ENCODE results near the gene KIF15.
"Not testable (repeated sequence)": the region's sequence is repeated elsewhere in the genome, so short reads cannot be mapped to it uniquely, and the experiment has no call there.

Gene KIF15

DNA sequence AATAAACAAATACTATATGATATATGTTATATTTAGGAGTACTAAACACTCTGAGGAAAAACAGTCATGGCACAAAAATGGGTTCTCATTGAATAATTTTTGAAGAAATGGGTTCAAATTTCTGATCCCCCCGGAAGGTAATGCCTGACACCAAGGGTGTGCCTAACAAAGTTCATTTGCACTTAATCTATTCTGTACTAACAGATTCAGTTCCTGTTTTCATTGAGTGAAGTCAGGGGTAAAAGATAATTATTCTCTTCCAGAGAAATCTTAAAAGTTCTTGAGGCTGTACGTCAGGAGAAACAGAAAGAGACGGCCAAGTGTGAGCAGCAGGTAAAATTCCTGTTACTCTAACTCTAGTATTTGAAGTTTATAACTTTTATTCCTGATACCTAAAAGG, 65.6 kb downstream of the KIF15 start:
- no peak for DNase-seq (ENCODE audit: low read depth in 2 of 2)

DNA sequence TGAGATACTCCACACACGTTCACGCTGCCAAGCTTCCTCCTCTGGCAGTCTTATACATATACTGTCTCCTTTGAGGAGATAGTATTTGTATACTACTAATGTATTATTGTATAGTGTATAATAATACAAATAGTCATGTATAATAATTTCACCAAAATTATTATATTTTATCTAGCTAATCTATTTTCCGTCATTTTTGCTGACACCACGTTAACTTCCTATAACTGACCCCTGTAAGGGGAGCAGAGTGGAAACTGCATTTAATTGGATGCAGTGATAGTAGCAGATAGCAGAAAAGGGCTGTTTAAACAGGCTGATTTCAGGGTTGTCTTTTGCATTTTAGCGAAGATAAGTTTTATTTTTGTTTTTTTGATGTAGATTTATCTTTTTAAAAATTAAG, 69.6 kb downstream of the KIF15 start:
- no peak for DNase-seq (ENCODE audit: low read depth in 2 of 2)

DNA sequence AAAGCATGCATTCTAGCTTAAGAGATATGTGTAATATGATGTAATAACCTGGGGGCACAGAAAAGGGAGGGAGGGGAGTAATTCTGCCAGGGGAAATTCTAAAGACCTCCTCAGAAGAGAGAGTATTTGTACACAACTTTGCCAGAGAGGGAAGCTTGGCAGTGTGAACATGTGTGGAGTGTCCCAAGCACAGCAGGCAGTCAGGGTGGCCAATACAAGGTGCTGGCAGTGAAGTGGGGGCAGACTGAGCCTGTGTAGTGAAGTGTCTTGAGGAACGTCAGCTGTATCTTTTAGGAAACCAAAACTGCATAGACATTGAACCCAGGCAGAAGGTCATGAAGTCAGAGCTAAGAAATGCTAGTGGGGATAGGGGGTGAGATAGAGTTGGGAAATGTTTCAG, 70.4 kb downstream of the KIF15 start:
- no peak for DNase-seq (ENCODE audit: low read depth in 2 of 2)

DNA sequence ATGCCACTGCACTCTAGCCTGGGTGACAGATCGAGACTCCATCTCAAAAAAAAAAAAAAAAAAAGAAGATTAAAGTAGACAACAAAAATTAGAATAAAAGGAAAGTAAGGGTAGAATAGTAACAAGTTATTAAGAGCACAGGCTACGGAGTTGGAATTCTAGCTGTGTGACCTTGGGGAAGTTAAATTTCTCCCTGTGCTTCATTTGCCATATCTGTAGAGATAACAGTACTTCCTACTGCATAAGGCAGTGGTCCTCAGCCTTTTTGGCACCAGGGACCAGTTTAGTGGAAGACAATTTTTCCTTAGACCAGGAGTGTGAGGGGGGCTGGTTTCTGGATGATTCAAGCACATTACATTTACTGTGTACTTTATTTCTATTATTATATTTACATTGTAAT, 71.4 kb downstream of the KIF15 start:
- no peak for DNase-seq (ENCODE audit: low read depth in 2 of 2)

DNA sequence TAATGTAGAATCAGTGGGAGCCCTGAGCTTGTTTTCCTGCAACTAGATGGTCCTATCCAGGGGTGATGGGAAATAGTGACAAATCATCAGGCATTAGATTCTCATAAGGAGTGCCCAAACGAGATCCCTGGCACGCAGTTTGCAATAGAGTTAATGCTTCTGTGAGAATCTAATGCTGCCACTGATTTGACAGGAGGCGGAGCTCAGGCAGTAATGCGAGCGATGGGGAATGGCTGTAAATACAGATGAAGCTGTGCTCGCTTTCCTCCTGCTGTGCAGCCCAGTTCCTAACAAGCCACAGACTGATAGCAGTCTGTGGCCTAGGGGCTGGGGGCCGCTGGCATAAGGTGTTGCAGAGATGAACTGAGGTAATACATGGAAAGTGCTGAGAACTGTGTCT, 71.8 kb downstream of the KIF15 start:
- no peak for DNase-seq (ENCODE audit: low read depth in 2 of 2)

DNA sequence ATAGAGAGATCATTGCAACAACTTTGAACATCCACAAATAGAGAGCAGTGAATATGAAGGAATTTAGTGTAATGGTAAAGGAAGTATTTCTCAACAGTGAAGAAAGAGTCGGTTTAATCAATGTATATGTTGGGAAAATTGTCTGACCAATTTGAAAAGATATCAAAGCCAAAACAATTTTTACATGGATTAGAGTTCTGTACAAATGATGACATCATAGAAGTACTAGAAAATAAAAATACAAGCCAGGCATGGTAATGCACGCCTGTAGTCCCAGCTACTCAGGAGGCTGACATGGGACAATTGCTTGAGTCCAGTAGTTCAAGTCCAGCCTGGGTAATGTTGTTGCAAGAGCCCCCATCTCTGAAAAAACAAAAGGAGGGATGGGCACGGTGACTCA, 74.1 kb downstream of the KIF15 start:
- no peak for DNase-seq (ENCODE audit: low read depth in 2 of 2)

DNA sequence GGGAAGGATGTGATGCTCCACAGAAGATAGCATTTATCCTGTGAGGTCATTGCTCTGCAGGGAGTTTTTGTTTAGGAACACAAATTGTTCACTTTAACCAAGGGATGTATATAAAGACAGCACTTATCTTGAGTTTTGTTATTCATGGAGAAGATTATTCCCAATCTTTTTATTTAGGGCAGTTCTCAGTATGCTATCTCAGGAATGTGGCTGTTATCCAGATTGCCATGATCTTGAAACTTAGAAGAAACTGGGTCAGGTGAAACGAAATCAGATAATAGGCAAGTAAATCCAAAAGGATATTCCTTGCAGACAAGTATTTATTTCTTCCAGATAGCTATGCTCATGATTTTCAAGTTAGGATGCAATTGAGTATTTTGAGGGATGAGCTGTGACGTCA, 80.8 kb downstream of the KIF15 start:
- no peak for DNase-seq (ENCODE audit: low read depth in 2 of 2)

DNA sequence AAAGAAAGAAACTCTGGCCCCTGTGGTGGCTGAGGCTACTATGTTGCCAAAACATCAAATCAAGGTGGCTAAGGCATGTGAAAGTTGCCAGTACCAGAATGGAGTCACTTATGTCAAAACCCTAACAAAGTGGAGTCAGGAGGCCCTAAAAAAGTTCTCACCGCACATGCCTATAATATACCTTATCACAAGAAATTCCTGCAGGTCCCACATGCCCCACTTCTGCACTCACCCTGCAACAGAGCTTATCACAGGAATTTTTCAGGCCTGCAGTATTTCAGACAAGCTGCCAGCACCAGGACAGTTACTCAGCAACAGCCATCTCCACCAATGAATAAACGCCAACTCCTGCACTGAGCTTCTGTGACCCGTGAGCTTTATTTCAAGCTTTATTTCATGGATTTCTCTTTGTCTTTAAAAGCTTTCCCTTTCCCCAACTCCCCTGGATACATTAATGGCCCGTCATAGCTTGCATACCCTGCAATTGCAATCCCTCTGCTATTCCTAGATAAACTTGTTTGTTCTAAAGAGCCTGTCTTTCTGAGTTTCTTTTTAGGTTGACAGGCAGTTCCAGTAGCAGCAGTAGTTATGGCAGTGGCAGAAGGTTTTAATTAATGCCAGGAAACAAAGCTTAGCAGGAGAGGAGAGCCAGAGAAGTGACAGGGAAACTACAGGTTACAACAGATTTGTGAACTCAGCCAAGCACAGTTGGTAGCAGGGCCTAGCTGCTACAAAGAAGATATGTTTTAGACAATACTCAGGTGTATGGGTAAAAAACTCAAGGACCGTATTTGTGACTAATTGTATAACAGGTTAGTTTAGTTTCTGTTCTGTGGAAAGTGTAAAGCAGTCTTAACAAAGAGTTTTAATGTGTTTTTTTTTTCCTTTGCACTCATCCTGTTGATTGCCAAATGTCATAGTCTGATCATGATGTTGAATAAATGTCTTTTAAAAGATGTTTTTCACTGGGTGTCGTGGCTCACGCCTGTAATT, 84.2 kb downstream of the KIF15 start:
- DNase-seq (ENCODE audit: low read depth in 2 of 2) = no peak

DNA sequence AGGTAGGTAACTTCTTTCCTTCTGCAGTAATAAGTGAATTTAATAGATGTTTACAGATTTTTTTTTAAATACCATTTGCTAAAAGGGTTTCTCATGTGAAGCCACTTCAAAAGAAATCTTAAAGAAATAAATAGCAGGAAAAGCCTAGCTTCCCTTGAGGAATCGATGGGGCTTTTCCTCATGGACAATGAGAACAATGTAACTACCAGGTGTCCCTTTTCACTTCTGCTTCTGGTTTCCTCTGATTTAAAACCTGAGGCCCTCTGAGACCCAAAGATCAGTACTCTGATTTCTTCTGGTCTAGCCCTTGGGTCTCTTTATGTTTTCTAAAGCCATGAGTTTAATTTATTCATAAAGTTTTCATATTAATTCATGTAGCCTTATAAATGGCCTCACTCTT, 87.0 kb downstream of the KIF15 start:
- DNase-seq (ENCODE audit: low read depth in 2 of 2) = no peak

DNA sequence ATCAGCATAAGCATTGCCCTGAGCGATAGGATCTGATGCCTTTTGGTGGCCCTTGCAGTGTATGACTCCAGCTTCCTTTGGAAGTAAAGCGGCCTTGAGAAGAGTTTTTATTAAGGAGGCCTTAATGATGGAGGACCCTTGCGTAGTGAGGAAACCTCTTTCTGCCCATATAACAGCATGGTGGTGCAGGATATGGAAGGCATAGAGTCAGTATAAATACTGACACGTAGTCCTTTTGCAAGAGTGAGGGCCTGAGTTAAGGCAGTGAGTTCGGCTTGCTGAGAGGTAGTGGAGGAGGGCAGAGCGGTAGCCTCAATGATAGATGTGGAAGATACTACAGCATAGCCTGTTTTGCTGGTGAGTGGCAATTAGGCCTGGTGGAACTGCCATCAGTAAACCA, 95.1 kb downstream of the KIF15 start:
- not testable (repeated sequence) for DNase-seq (ENCODE audit: low read depth in 2 of 2)

DNA sequence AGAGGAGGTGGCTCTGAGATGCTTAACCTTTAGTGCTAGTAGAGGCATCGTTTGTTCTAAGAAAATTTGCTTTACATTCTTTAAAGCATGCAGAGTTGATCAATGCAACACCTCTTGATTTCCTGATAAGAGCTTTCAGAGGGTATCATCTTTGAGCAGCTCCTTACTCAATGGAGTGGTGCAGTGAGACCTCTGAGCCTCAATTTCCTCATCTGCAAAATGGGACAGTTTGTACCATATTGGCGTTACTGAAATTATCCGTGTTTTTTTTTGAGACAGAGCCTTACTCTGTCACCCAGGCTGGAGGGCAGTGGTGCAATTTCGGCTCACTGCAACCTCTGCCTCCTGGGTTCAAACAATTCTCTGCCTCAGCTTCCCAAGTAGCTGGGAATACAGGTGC, 98.5 kb downstream of the KIF15 start:
- DNase-seq (ENCODE audit: low read depth in 2 of 2) = no peak

DNA sequence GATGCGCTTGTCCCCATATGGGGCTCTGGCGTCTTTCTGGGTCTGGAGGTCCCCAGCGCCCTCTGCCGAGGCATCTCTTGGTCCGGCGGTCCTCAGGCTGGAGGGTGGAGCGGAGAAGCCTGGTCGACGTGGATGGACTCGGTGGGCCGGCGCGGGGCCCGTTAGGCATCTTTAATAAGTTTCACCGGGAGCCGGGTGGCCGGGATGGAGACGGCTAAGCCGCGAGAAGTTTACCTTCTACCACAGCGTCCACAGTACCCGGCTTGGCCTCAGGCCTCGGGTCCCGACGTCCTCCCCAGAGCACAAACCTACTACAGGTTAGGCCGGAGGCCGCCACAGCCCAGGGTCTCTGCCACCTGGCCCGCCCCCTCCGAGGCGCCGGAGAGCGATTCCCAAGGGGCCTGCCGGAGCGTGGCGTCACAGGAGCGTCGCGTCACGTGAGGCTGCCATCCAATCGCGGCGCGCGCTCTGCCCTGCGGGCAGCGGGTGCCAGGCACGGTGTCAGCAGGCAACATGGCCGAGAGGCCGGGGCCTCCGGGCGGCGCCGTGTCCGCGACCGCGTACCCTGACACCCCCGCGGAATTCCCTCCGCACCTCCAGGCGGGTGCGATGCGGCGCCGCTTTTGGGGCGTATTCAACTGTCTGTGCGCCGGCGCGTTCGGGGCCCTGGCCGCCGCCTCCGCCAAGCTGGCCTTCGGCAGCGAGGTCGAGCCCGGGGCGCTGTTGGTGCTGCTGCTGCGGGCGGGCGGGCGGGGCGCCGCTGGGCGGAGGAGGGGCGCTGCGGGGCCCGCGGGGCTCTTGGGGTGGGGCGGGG, 100.0 kb downstream of the KIF15 start, which contains the start of gene TMEM42:
TSS of gene TMEM42 (plus strand) at position 501 of the 814 bp plus-strand sequence. CDS start at position 514, 13 bp downstream.
- peak; percentile 71 to 80 for DNase-seq (ENCODE audit: low read depth in 2 of 2)

DNA sequence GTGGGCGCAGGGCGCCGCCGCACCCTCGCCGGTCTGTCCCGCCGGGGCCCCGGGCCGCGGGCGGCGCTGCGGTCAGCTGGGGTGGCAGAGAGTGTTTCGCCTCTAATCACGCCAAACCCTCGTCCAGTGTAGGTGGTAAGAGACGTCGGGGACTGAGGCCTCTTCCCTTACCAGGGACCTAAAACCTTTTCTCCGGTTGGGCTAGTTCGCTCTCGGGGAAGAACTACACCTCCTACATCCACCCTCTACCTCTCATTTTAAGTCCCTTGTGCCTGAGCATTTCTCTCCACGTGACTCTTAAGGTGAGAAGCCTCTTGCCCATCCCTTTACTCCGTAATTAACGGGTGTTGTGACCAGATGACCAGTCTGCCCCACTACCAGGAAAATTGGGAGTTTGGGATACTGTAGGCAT, 100.6 kb downstream of the KIF15 start:
- no peak for DNase-seq (ENCODE audit: low read depth in 2 of 2)

DNA sequence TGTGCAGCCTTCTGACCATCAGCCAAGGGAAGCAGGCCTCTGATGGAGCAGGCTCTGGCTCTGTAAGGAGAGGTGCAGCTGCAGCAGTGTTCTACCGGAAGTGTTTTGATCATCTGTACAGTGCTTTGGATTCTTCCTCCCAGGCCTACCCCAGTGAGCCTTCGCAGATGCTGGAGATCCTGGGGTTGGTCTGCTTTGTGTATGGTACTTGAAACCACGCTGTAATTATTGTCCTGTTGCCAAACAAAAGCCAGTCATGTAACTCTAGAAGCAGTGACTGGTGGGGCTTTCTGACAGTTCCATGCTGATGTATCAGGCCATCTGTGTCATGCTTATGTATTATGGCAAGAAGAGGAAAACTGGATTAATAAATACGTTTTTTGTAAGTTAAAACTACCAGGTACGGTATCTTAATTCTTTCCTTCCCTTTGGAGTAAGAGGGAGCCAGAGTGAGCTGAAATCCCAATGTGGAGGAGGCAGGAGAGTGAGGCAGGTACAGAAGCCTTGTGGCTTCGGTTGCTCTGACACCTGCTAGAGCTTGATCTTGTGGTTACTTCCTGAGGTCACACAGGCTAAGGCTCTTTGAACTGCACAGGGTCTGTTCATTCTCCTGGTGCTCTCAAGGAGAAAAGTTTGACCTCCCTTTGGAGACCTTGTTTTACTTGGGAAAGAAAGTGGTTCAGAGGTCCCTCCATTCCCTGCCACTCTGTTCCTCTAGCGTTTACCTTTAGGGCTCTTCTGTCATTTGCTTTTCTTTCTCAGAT, 103.9 kb downstream of the KIF15 start:
- no peak for DNase-seq (ENCODE audit: low read depth in 2 of 2)

DNA sequence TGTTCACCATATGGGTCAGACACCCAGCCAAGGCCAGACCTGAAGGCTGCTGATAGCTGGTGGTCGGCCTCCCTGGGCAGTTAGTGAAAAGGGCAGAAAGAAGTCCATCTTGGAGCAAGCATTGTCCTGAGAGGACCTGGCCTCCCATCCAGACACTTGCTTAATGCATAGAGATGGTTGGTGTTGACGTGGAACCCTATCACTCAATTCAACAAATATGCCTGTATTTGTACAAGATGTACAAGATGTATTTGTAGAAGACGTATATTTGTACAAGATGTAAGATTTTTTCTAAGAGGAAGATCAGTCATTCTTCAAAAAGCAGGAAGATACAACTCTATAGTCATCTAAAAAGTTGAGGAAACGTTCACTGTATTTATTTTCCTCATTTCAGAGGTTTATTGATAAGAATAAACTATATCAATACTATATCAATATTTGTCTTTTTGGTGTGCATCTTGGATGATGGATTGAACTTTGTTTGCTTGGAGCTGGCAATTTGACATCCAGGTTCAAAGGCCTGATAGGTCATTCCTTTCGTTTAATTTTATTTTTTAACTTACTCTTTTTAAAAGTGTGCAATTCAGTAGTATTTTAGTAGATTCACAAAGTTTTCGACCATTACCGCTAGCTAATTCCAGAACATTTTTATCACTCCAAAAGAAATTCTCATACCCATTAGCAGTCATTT, 106.0 kb downstream of the KIF15 start:
- no peak for DNase-seq (ENCODE audit: low read depth in 2 of 2)

DNA sequence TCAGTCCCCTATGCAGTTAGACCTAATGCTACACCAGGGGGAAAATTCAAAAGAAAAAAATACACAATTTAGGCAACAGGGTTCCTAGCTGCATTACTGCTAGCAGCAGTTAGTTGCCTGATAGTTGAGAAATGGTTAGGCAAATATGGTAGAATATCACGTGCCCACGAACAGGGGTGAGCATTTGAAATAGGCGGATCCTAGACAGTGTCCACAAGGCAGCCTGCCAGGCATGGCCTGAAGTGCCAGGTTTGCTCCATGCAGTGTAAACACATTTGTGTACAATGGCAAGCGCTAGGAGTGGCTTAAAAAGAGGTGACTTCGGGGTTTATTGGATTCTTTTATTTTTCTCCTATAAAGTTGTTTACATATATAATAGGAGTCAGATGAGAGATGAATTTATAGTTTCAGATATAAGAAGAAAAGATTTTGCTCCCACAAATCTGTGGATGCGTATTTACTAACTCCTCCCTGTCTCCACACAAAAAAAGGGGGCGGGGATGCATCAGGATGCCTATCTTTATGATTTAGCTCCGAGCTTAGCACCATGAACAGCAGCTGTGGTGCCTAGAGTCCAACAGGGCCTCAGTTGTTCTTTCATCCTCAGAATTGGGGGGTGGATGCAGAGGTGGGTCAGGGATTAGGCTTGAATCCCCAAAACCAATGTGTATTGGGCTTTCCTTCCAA, 108.9 kb downstream of the KIF15 start:
- no peak for DNase-seq (ENCODE audit: low read depth in 2 of 2)

DNA sequence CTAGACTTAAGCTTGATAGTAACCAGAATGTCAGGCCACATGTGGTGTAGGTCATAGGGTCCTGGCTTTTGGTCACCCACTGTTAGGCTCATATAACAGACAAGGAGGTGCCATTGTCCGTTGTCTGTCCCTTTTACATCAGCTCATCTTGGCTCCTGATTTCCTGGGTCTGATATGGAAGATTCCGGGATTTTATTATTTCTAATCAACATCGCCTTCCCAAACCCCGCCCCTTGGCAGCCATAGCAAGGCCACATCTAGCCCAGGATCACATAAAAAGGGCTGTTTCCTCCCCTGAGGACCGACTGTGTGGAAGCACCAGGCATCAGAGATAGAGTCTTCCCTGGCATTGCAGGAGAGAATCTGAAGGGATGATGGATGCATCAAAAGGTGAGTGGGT, 112.7 kb downstream of the KIF15 start, which contains the start of gene TGM4:
TSS of gene TGM4 (plus strand) at position 301 of the 400 bp plus-strand sequence. CDS start at position 372, 71 bp downstream.
- DNase-seq (ENCODE audit: low read depth in 2 of 2) = no peak

DNA sequence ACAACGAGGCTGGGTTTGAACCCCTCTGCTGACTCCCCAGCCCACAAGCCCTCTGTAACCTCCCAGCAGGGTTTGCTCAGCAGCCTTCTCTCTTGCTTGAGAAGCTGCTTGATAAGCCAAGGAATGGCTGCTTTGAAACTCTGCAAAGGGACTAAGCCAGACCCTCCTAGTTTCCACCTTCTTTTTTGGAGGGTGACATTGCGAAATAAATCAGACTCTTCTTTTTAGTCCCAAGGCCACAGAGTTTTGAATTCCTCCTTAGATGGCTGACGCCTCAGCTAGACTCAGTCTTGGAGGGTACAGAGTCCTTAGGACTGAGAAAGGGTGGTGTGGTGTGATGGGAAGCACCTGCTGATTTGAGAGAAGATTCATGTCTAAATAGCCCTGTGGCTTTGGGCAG, 114.0 kb downstream of the KIF15 start:
- no peak for DNase-seq (ENCODE audit: low read depth in 2 of 2)

DNA sequence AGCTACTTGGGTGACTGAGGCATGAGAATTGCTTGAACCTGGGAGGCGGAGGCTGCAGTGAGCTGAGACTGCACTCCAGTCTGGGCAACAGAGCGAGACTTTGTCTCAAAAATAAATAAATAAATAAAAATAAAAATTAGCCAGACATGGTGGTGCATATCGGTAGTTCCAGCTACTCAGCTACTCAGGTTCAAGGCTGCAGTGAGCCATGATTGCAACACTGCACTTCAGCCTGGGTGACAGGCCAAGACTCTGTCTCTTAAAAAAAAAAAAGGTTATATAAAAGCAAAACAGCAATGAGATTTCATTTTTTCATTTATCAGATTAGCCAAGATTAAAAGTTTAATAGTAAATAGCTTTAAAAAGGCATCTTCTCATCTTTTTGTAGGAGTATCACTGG, 115.7 kb downstream of the KIF15 start:
- DNase-seq (ENCODE audit: low read depth in 2 of 2) = no peak

DNA sequence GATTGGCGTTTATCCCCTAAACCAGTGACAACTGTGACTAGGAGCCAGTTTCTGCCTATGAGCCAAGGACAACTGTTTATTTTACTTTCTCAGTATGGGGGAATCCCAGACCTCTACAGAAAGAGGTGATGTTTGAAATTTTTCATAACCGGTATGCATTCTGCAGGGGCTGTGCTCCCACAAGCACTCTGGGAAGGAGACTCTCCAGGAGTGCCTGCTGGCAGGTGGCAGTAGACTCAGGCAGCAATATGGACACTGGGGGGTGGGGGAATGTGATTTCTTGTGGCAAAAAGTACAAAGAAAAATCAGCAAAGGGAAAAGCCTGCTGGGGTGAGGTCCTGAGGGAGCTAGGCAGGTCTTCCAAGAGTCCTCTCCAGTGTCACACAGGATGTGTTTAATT, 118.7 kb downstream of the KIF15 start:
- DNase-seq (ENCODE audit: low read depth in 2 of 2) = no peak
